Measurements from ENCODE around the gene SEPHS1. TPM values are rescaled to one million over a fixed set of nuclear protein-coding genes. Genes with fewer than 3 reads are reported as not detected.

Gene SEPHS1
- total RNA-seq, 1 experiment from 2014 or later: 61.8 TPM

DNA sequence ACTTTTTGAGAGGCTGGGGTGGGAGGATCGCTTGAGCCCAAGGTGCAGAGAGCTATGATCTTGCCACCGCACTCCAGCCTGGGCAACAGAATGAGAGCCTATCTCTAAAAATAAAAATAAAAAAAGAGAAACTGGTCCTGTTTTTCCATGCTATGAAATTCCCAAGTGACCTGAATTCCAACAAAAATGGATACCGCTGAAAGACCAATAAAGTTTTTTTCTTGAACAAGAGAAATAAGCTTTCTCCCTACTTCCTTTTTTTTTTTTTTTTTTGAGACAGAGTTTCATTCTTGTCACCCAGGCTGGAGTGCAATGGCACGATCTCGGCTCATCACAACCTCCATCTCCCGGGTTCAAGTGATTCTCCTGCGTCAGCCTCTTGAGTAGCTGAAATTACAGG is 12.5 kb upstream of the SEPHS1 start:
- peaks cover 30% of the 10 kb centered on the region for H3K27me3 Mint-ChIP-seq (ENCODE audit: unreplicated experiment)
- H3K4me3 Mint-ChIP-seq (ENCODE audit: low read depth, unreplicated experiment): no peak overlapping the region
- no peaks in the 10 kb centered on the region for H3K36me3 Mint-ChIP-seq (ENCODE audit: insufficient read depth, unreplicated experiment)
- intact Hi-C loops (cut with micrococcal nuclease; ENCODE audit: unreplicated experiment): no loop called here
- TF ChIP-seq, protein P1, sequence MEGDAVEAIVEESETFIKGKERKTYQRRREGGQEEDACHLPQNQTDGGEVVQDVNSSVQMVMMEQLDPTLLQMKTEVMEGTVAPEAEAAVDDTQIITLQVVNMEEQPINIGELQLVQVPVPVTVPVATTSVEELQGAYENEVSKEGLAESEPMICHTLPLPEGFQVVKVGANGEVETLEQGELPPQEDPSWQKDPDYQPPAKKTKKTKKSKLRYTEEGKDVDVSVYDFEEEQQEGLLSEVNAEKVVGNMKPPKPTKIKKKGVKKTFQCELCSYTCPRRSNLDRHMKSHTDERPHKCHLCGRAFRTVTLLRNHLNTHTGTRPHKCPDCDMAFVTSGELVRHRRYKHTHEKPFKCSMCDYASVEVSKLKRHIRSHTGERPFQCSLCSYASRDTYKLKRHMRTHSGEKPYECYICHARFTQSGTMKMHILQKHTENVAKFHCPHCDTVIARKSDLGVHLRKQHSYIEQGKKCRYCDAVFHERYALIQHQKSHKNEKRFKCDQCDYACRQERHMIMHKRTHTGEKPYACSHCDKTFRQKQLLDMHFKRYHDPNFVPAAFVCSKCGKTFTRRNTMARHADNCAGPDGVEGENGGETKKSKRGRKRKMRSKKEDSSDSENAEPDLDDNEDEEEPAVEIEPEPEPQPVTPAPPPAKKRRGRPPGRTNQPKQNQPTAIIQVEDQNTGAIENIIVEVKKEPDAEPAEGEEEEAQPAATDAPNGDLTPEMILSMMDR (IDR thresholded peaks at IDR 0.05; ENCODE audit: unreplicated experiment): no peak
- H3K9me3 Mint-ChIP-seq (ENCODE audit: low read depth, unreplicated experiment): no peaks in the 10 kb centered on the region
- no peaks in the 10 kb centered on the region for H3K4me1 Mint-ChIP-seq (ENCODE audit: low read depth, unreplicated experiment)
- no peak for DNase-seq
- CTCF ChIA-PET: no interaction called here
- no TSS peak for BruUV-seq (replicated peaks)
- H3K27ac Mint-ChIP-seq (ENCODE audit: unreplicated experiment): no peak overlapping the region

DNA sequence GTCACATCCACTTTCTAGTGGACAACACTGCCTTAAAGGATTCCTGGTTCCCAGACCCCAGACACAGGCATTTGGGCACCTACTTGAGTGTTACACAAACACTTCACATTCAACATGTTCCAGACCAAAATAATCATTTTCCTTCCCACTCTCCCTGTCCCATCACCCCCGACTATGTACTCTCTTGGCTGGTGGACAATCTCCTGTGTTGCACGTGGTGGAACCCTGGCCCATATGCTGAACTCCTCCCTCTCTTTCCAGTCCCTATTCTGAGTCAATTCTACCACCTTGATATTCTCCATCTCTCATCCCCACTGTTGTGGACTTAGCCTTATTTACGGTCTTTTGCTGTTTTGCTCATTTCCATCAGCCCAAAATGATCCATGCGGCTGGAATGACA is 8.3 kb upstream of the SEPHS1 start:
- no TSS peak for BruUV-seq (replicated peaks)

DNA sequence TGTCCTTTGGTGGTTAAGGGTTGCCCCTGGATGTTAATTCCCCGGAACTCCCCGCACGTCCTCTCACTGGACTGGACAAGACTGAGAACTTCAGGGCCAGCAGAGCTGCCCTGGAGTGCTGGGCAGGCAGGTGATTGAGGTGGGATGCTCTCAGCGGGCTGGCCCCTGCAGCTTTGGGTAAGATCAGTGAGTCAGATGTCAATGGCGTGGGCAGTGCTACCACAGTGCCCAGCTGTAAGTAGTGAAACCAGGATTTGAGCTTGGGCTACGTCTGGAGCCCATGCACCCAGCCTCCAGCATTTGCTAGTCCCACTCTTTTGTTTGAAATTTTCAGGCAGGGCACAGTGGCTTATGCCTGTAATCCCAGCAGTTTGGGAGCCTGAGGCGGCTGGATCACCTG is 6.7 kb upstream of the SEPHS1 start:
- H3K36me3 Mint-ChIP-seq (ENCODE audit: insufficient read depth, unreplicated experiment): peaks cover 5% of the 10 kb centered on the region
- no peaks in the 10 kb centered on the region for H3K9me3 Mint-ChIP-seq (ENCODE audit: low read depth, unreplicated experiment)
- no peak overlapping the region for H3K4me3 Mint-ChIP-seq (ENCODE audit: low read depth, unreplicated experiment)
- H3K4me1 Mint-ChIP-seq (ENCODE audit: low read depth, unreplicated experiment): no peaks in the 10 kb centered on the region
- intact Hi-C loops (cut with micrococcal nuclease; ENCODE audit: unreplicated experiment): no loop called here
- CTCF ChIA-PET: no interaction called here
- BruUV-seq (replicated peaks): no TSS peak
- TF ChIP-seq, protein P1 (IDR thresholded peaks at IDR 0.05; ENCODE audit: unreplicated experiment): no peak
- H3K27ac Mint-ChIP-seq (ENCODE audit: unreplicated experiment): no peak overlapping the region
- DNase-seq: no peak
- peaks cover 43% of the 10 kb centered on the region for H3K27me3 Mint-ChIP-seq (ENCODE audit: unreplicated experiment)

More for the DNA sequence above, 8.3 kb upstream of the SEPHS1 start:
- TF ChIP-seq, protein P1 (IDR thresholded peaks at IDR 0.05; ENCODE audit: unreplicated experiment): no peak
- CTCF ChIA-PET: no interaction called here
- Mint-ChIP-seq H3K4me1 (ENCODE audit: low read depth, unreplicated experiment) (no peaks in the 10 kb centered on the region), H3K27ac (ENCODE audit: unreplicated experiment) (no peak overlapping the region), H3K4me3 (ENCODE audit: low read depth, unreplicated experiment) (no peak overlapping the region), H3K36me3 (ENCODE audit: insufficient read depth, unreplicated experiment) (no peaks in the 10 kb centered on the region), H3K27me3 (ENCODE audit: unreplicated experiment) (peaks cover 42% of the 10 kb centered on the region), H3K9me3 (ENCODE audit: low read depth, unreplicated experiment) (no peaks in the 10 kb centered on the region)
- intact Hi-C loops (cut with micrococcal nuclease; ENCODE audit: unreplicated experiment): no loop called here
- DNase-seq: no peak

DNA sequence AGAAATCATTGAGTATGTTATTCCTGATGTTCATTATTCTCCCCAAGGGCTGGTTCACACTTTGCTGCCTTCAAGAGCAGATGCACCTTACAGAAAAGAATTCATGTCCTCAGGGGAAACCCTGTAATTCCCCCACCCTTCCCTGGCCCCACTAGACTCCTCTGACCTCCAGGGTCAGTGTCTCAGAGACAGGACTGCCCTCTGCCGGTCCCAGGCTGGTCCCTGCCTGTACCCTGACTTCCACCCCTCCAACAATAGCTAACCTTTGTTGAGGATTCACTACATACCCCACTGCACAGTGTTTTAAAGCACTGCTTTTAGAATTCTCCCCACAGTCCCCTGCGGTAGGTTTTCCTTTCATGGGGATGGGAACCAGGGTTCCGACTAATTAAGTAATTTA is 4.4 kb upstream of the SEPHS1 start:
- intact Hi-C loops (cut with micrococcal nuclease; ENCODE audit: unreplicated experiment): no loop called here
- BruUV-seq (replicated peaks): no TSS peak
- DNase-seq: no peak
- H3K27me3 Mint-ChIP-seq (ENCODE audit: unreplicated experiment): peaks cover 34% of the 10 kb centered on the region
- TF ChIP-seq, protein P1 (IDR thresholded peaks at IDR 0.05; ENCODE audit: unreplicated experiment): no peak
- peaks cover 27% of the 10 kb centered on the region for H3K36me3 Mint-ChIP-seq (ENCODE audit: insufficient read depth, unreplicated experiment)
- H3K4me1 Mint-ChIP-seq (ENCODE audit: low read depth, unreplicated experiment): no peaks in the 10 kb centered on the region
- H3K27ac Mint-ChIP-seq (ENCODE audit: unreplicated experiment): no peak overlapping the region
- CTCF ChIA-PET: no interaction called here
- H3K9me3 Mint-ChIP-seq (ENCODE audit: low read depth, unreplicated experiment): no peaks in the 10 kb centered on the region
- no peak overlapping the region for H3K4me3 Mint-ChIP-seq (ENCODE audit: low read depth, unreplicated experiment)

All from Calu3 (cell line).